Activated CD4-positive, alpha-beta T cell treated with anti-CD3 and anti-CD28 coated beads for 36 hours (primary cell): ENCODE results near the gene GABRG3. TPM values are rescaled to one million over a fixed set of nuclear protein-coding genes. Genes with fewer than 3 reads are reported as not detected.

Source experiments
- ATAC-seq: fragments of 200-7000 bp; cut with Tn5 transposase; one replicate; pipeline ENCODE4 v1.10.0; 2021; ENCODE audit warnings: mild to moderate bottlenecking, moderate library complexity
- CTCF ChIA-PET: fragments of 350-600 bp; sonication (Branson Sonifier 250); formaldehyde crosslinking; loops from one replicate; lab custom pipeline; 2021; ENCODE audit warnings: antibody characterized with exemption; lab: Charles Lee
- POLR2A ChIA-PET: fragments of 350-600 bp; sonication (Branson Sonifier 250); formaldehyde crosslinking; loops from one replicate; lab custom pipeline; 2021; ENCODE audit warnings: antibody characterized with exemption, inconsistent platforms; lab: Charles Lee
- DNase-seq: peaks from one replicate; pipeline ENCODE4 v3.0.0-alpha.2; 2020
- H3K27ac Mint-ChIP-seq: one replicate; pipeline ENCODE4 v1.8.0; 2021; ENCODE audit warnings: mixed read lengths
- H3K27me3 Mint-ChIP-seq: one replicate; pipeline ENCODE4 v1.8.0; 2021; ENCODE audit warnings: mixed read lengths
- H3K36me3 Mint-ChIP-seq: one replicate; pipeline ENCODE4 v1.8.0; 2021; ENCODE audit warnings: low read depth, mixed read lengths
- H3K4me1 Mint-ChIP-seq: one replicate; pipeline ENCODE4 v1.8.0; 2021; ENCODE audit warnings: mixed read lengths
- H3K4me3 Mint-ChIP-seq: one replicate; pipeline ENCODE4 v1.8.0; 2021; ENCODE audit warnings: mild to moderate bottlenecking, moderate library complexity, mixed read lengths
- H3K9me3 Mint-ChIP-seq: one replicate; pipeline ENCODE4 v1.8.0; 2021; ENCODE audit warnings: low read depth, mixed read lengths
- intact Hi-C, 2 experiments: fragments of 100-400 bp; cut with DNase I in 1 of 2; cut with micrococcal nuclease in 1 of 2; formaldehyde crosslinking; loops; one replicate each; pipeline versions ENCODE4 v1.14.2 to v1.15.1; 2022 to 2024; cut with DNase I, micrococcal nuclease
- total RNA-seq, 2 experiments: library from RNA; stranded (reverse); gene quantifications; one replicate each; pipeline ENCODE4 v1.2.3, GENCODE V29; 2021

Gene GABRG3
- total RNA-seq, 2 experiments from 2014 or later = not detected

- peaks cover 8% of the 10 kb centered on the region for H3K9me3 Mint-ChIP-seq
- no peaks in the 10 kb centered on the region for H3K27me3 Mint-ChIP-seq
- no peak overlapping the region for H3K27ac Mint-ChIP-seq
- DNase-seq (no peak), ATAC-seq (no peak)
- H3K4me3 Mint-ChIP-seq = no peak overlapping the region
- intact Hi-C loops = no loop called here
- CTCF ChIA-PET = no interaction called here
- H3K4me1 Mint-ChIP-seq = no peaks in the 10 kb centered on the region
- POLR2A ChIA-PET = no interaction called here
- H3K36me3 Mint-ChIP-seq = no peaks in the 10 kb centered on the region
These were observed 488.9 kb downstream of the GABRG3 start for GRCh38 chr15:27459836-27460235.

GRCh38 chr15:27461181-27461580 lies 490.2 kb downstream of the GABRG3 start:
- intact Hi-C loops = no loop called here
- Mint-ChIP-seq H3K27ac (no peak overlapping the region), H3K4me3 (no peak overlapping the region), H3K36me3 (no peaks in the 10 kb centered on the region), H3K9me3 (peaks cover 8% of the 10 kb centered on the region), H3K4me1 (no peaks in the 10 kb centered on the region), H3K27me3 (no peaks in the 10 kb centered on the region)
- DNase-seq (no peak), ATAC-seq (no peak)
- POLR2A ChIA-PET = no interaction called here
- CTCF ChIA-PET = no interaction called here

- peaks cover 8% of the 10 kb centered on the region for H3K9me3 Mint-ChIP-seq
- ChIA-PET POLR2A (no interaction called here), CTCF (no interaction called here)
- H3K27ac Mint-ChIP-seq = no peak overlapping the region
- ATAC-seq = no peak
- H3K4me3 Mint-ChIP-seq = no peak overlapping the region
- H3K4me1 Mint-ChIP-seq = no peaks in the 10 kb centered on the region
- H3K36me3 Mint-ChIP-seq = no peaks in the 10 kb centered on the region
- DNase-seq = no peak
- intact Hi-C loops = no loop called here
- H3K27me3 Mint-ChIP-seq = no peaks in the 10 kb centered on the region
These were observed 492.6 kb downstream of the GABRG3 start for GRCh38 chr15:27463525-27464088.

GRCh38 chr15:27464941-27465612 lies 494.1 kb downstream of the GABRG3 start:
- DNase-seq = no peak
- ChIA-PET POLR2A (no interaction called here), CTCF (interaction anchor here (0.7 kb wide), 1 partner anchor 8 kb away, joined by 3 read pairs; no protein-coding TSS in a partner anchor)
- Mint-ChIP-seq H3K27ac (no peak overlapping the region), H3K4me3 (no peak overlapping the region), H3K27me3 (no peaks in the 10 kb centered on the region), H3K4me1 (no peaks in the 10 kb centered on the region), H3K36me3 (no peaks in the 10 kb centered on the region), H3K9me3 (peaks cover 7% of the 10 kb centered on the region)
- intact Hi-C loops = no loop called here
- ATAC-seq = no peak

- no peak overlapping the region for H3K27ac Mint-ChIP-seq
- ChIA-PET POLR2A (no interaction called here), CTCF (no interaction called here)
- H3K4me3 Mint-ChIP-seq = no peak overlapping the region
- H3K9me3 Mint-ChIP-seq = peaks cover 6% of the 10 kb centered on the region
- no peak for ATAC-seq
- intact Hi-C loops = no loop called here
- H3K27me3 Mint-ChIP-seq = no peaks in the 10 kb centered on the region
- no peaks in the 10 kb centered on the region for H3K36me3 Mint-ChIP-seq
- H3K4me1 Mint-ChIP-seq = no peaks in the 10 kb centered on the region
- no peak for DNase-seq
These were observed 495.8 kb downstream of the GABRG3 start for GRCh38 chr15:27466758-27467157.

- ATAC-seq (no peak), DNase-seq (no peak)
- H3K4me3 Mint-ChIP-seq = no peak overlapping the region
- no peaks in the 10 kb centered on the region for H3K36me3 Mint-ChIP-seq
- POLR2A ChIA-PET = no interaction called here
- CTCF ChIA-PET = no interaction called here
- no peak overlapping the region for H3K27ac Mint-ChIP-seq
- H3K27me3 Mint-ChIP-seq = no peaks in the 10 kb centered on the region
- no peaks in the 10 kb centered on the region for H3K4me1 Mint-ChIP-seq
- H3K9me3 Mint-ChIP-seq = peaks cover 2% of the 10 kb centered on the region
- intact Hi-C loops = no loop called here
These were observed 497.2 kb downstream of the GABRG3 start for GRCh38 chr15:27468151-27468591.

- no peak overlapping the region for H3K27ac Mint-ChIP-seq
- CTCF ChIA-PET = no interaction called here
These were observed 502.9 kb downstream of the GABRG3 start for GRCh38 chr15:27473845-27474244.

GRCh38 chr15:27475395-27475794 lies 504.4 kb downstream of the GABRG3 start:
- ATAC-seq = no peak
- POLR2A ChIA-PET = no interaction called here

More at GRCh38 chr15:27473845-27474244, 502.9 kb downstream of the GABRG3 start:
- no peaks in the 10 kb centered on the region for H3K4me1 Mint-ChIP-seq
- no peak overlapping the region for H3K4me3 Mint-ChIP-seq
- DNase-seq = no peak
- ATAC-seq = no peak
- POLR2A ChIA-PET = no interaction called here
- H3K9me3 Mint-ChIP-seq = peaks cover 9% of the 10 kb centered on the region
- no peaks in the 10 kb centered on the region for H3K36me3 Mint-ChIP-seq
- intact Hi-C loops = no loop called here
- H3K27me3 Mint-ChIP-seq = no peaks in the 10 kb centered on the region

GRCh38 chr15:27479296-27480140 lies 508.5 kb downstream of the GABRG3 start:
- DNase-seq (no peak), ATAC-seq (no peak)
- intact Hi-C loops = loop anchor here in 1 of 2 experiments (10.0 kb wide), 1 partner anchor 55 kb away; no protein-coding TSS in a partner anchor
- Mint-ChIP-seq H3K9me3 (peaks cover 12% of the 10 kb centered on the region), H3K4me3 (no peak overlapping the region), H3K27ac (no peak overlapping the region), H3K27me3 (no peaks in the 10 kb centered on the region), H3K36me3 (no peaks in the 10 kb centered on the region), H3K4me1 (no peaks in the 10 kb centered on the region)
- CTCF ChIA-PET = no interaction called here
- POLR2A ChIA-PET = no interaction called here

More at GRCh38 chr15:27475395-27475794, 504.4 kb downstream of the GABRG3 start:
- Mint-ChIP-seq H3K9me3 (peaks cover 8% of the 10 kb centered on the region), H3K4me3 (no peak overlapping the region), H3K27me3 (no peaks in the 10 kb centered on the region), H3K27ac (no peak overlapping the region), H3K36me3 (no peaks in the 10 kb centered on the region), H3K4me1 (no peaks in the 10 kb centered on the region)
- CTCF ChIA-PET = no interaction called here
- DNase-seq = no peak
- intact Hi-C loops = no loop called here

- Mint-ChIP-seq H3K27ac (no peak overlapping the region), H3K36me3 (no peaks in the 10 kb centered on the region), H3K4me1 (no peaks in the 10 kb centered on the region), H3K27me3 (no peaks in the 10 kb centered on the region), H3K9me3 (peaks cover 12% of the 10 kb centered on the region), H3K4me3 (no peak overlapping the region)
- DNase-seq (no peak), ATAC-seq (no peak)
- ChIA-PET POLR2A (no interaction called here), CTCF (no interaction called here)
- intact Hi-C loops = loop anchor here in 1 of 2 experiments (10.0 kb wide), 1 partner anchor 55 kb away; no protein-coding TSS in a partner anchor
These were observed 509.2 kb downstream of the GABRG3 start for GRCh38 chr15:27480141-27480530.

- Mint-ChIP-seq H3K4me3 (no peak overlapping the region), H3K27me3 (no peaks in the 10 kb centered on the region), H3K9me3 (peaks cover 12% of the 10 kb centered on the region), H3K27ac (no peak overlapping the region), H3K36me3 (no peaks in the 10 kb centered on the region), H3K4me1 (no peaks in the 10 kb centered on the region)
- intact Hi-C loops = loop anchor here in 1 of 2 experiments (10.0 kb wide), 1 partner anchor 54 kb away; no protein-coding TSS in a partner anchor
- ChIA-PET CTCF (no interaction called here), POLR2A (no interaction called here)
- no peak for ATAC-seq
- no peak for DNase-seq
These were observed 509.7 kb downstream of the GABRG3 start for GRCh38 chr15:27480642-27481041.
